IPS-11a (cell line): Measurements from ENCODE around the gene SPATA18.
"Not testable (repeated sequence)": the region's sequence is repeated elsewhere in the genome, so short reads cannot be mapped to it uniquely, and the experiment has no call there.

Source experiments
- H3K4me3 ChIP-seq: one replicate; pipeline ENCODE4 v1.5.1; 2013; ENCODE audit warnings: low read depth, low read length, control low read depth

Gene SPATA18

GRCh38 chr4:52051615-52052474 is 741 bp downstream of the SPATA18 start:
- peak overlapping the region; percentile 57 for H3K4me3 ChIP-seq

- H3K4me3 ChIP-seq = no peak overlapping the region
Observed at GRCh38 chr4:52052475-52052780, 1.3 kb downstream of the SPATA18 start.

- no peak overlapping the region for H3K4me3 ChIP-seq
Observed at GRCh38 chr4:52054254-52054653, 3.1 kb downstream of the SPATA18 start.

DNA sequence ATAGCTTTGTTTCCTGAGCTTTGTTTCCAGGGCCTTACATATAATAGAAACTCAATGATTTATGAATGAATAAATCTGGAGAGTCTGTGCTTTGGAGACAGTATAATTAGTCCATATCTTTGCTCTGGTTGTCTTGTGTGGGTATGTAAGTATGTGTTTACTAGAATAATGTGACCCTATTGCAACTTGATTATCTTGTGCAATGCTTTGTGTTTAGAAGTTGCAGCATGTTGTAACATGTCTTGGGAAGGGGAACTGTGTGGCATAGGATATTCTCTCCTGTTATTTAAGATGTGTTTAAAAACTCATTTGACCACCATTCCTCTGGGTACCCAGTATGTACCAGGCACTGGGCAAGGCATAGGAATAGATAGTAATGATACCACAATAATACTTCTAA is 6.1 kb downstream of the SPATA18 start:
- H3K4me3 ChIP-seq = no peak overlapping the region

GRCh38 chr4:52058275-52058674 is 7.2 kb downstream of the SPATA18 start:
- H3K4me3 ChIP-seq = no peak overlapping the region

GRCh38 chr4:52059372-52059771 is 8.3 kb downstream of the SPATA18 start:
- no peak overlapping the region for H3K4me3 ChIP-seq

- H3K4me3 ChIP-seq = no peak overlapping the region
Observed at GRCh38 chr4:52069571-52069970, 18.5 kb downstream of the SPATA18 start.

DNA sequence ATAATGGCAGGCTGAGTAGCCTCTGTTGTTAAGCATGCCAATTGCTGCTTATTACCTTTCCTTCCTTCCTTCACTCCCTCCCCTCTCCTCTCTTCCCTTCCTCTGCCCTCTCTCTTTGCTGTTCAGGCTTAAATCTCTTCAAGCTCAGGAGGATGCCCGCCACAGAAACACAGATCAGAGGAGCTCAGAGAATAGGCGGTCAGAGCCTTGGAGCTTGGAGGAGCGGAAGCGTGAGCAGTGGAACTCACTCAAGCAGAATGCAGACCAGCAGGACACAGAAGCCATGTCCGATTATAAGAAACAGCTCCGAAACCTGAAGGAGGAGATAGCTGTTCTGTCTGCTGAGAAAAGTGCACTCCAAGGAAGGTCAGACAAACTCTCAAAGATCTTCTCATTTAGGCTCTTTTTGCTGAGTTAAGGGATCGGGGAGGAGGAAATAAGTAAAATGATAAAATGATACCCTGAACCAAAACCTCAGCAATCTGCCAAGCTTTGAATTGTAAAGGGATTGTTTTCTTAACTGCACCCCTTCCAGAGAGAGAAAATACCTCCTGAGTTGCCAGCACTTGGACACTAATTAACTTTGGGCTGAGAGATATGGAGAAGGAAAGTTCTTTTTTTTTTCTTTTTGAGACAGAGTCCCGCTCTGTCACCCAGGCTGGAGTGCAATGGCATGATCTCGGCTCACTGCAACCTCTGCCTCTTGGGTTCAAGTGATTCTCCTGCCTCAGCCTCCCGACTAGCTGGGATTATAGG is 20.9 kb downstream of the SPATA18 start:
- H3K4me3 ChIP-seq = no peak overlapping the region

DNA sequence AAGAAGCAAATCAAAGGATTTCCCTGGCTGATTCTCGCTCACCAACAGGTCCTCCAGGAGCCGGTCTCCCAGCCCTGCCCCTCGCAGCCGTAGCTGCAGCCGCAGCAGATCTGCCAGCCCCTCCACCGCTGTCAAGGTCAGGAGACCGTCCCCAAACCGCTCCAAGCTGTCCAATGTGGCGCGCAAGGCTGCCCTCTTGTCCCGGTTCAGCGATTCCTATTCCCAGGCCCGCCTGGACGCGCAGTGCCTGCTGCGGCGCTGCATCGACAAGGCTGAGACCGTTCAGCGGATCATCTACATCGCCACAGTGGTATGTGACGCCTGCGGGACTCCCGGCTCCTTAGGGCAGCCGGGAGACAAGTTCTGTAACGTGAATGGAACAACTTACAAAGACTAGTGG is 25.6 kb downstream of the SPATA18 start:
- peak overlapping the region; percentile 25 for H3K4me3 ChIP-seq

DNA sequence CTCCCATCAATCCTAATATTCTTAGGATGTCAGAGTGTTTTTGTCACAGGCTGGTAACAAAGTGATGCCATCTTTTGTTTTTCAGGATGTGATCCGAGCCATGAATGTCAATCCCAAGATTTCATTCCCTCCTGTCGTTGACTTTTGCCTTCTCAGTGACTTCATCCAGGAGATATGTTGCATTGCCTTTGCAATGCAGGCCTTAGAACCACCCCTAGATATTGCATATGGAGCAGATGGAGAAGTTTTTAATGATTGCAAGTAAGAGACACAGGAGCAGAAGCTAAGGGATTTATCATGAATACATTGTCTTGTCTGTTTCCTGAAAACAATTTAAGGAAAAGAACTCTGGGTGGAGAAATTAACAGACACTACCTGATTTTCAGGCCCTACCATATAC is 28.6 kb downstream of the SPATA18 start:
- no peak overlapping the region for H3K4me3 ChIP-seq

- H3K4me3 ChIP-seq = no peak overlapping the region
Observed at GRCh38 chr4:52081216-52081615, 30.1 kb downstream of the SPATA18 start.

DNA sequence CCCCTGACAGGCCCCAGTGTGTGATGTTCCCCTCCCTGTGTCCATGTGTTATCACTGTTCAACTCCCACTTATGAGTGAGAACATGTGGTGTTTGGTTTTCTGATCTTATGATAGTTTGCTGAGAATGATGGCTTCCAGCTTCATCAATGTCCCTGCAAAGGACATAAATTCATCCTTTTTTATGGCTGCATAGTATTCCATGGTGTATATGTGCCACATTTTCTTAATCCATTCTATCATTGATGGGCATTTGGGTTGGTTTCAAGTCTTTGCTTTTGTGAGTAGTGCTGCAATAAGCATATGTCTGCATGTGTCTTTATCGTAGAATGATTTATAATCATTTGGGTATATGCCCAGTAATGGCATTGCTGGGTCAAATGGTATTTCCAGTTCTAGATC is 35.3 kb downstream of the SPATA18 start:
- not testable (repeated sequence) for H3K4me3 ChIP-seq

DNA sequence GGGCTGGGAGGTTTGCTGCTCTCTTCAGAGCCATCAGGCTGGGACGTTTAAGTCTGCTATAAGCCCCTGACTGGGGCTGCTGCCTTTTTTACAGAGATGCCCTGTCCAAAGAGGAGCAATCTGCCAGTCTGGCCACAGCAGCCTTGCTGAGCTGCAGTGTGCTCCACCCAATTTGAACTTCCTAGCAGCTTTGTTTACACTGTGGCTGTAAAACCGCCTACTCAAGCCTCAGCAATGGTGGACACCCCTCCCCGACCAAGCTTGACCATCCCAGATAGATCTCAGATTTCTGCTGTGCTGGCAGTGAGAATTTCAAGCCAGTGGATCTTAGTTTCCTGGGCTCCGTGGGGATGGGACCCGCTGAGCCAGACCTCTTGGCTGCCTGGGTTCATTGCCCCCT is 40.7 kb downstream of the SPATA18 start:
- no peak overlapping the region for H3K4me3 ChIP-seq

DNA sequence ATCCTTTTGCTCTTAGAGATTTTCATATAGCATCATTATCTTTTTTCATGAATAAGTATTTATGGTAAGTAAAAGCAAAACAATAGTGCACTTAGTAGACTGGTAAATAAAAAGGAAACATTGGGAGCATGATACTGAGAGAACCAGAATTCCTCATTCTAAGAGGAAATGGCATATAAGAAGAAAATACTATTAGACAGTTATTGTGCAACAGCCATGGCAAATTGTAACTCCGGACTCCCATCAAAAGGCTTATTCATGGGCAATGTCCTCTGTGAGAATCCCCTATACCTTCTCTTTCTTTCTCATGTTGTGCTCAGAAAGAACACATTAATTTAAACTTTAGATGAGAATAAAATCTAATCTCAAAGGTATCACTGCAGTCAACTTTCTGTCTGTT is 42.4 kb downstream of the SPATA18 start:
- no peak overlapping the region for H3K4me3 ChIP-seq

DNA sequence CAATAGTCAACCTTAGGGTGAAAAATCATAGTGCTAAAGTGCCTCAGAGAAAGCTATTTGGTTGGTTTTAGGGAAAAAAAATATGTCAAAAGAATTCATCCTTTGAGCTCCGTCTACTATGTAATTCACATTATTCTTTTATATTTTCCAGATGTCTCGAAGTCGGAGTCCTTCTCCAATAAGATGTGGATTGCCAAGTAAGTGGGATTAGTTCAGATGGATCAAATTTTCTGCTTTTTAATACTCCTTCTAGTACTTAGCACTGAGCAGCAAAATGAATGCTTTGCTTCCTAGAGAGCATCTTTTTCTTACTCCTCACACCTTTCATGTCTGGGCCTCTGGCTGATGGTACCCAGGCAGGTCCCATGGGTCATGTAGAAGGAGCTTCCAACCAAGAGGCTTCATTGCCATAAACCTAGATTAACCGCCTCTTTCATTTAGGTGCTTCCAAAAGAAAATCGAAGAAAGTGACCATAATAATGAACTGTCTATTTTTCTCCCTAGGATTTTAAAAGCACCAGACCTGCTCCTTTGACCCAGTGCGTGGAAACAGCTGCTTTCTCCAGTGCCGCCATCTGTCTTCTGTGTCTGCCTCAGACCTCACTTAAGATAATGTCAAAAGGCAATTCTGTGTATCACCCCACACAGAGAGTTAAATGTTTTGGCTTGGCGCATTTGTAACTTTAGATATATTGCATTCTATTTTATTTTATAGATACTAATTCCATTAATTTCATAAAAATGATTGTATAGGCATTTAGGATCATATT is 43.5 kb downstream of the SPATA18 start:
- H3K4me3 ChIP-seq = no peak overlapping the region

- H3K4me3 ChIP-seq = no peak overlapping the region
Observed at GRCh38 chr4:52095374-52095773, 44.3 kb downstream of the SPATA18 start.

- no peak overlapping the region for H3K4me3 ChIP-seq
Observed at GRCh38 chr4:52096048-52096447, 44.9 kb downstream of the SPATA18 start.

- no peak overlapping the region for H3K4me3 ChIP-seq
Observed at GRCh38 chr4:52098618-52099017, 47.5 kb downstream of the SPATA18 start.

GRCh38 chr4:52099860-52100461 is 48.9 kb downstream of the SPATA18 start:
- no peak overlapping the region for H3K4me3 ChIP-seq

- no peak overlapping the region for H3K4me3 ChIP-seq
Observed at GRCh38 chr4:52102587-52102986, 51.5 kb downstream of the SPATA18 start.

- no peak overlapping the region for H3K4me3 ChIP-seq
Observed at GRCh38 chr4:52103319-52103718, 52.2 kb downstream of the SPATA18 start.
